Stomach (tissue), 9 donors: ENCODE data around the gene BCOR. TPM values are rescaled to one million over a fixed set of nuclear protein-coding genes. Genes with fewer than 3 reads are reported as not detected.

Experiments
- DNase-seq, 2 donors: peaks; one replicate each; pipeline versions ENCODE4 v3.0.0 to v3.0.0-alpha.2; 2013 to 2019
- H3K27ac ChIP-seq, 5 donors: fragments of 200-600 bp in 4 of 5; sonication (generic) in 4 of 5; one replicate each; pipeline ENCODE4 v1.5.1; 2013 to 2019; ENCODE audit warnings: mild to moderate bottlenecking in 1 of 5, moderate library complexity in 1 of 5
- H3K27me3 ChIP-seq, 3 donors: fragments of 200-600 bp; sonication (generic); one replicate each; pipeline ENCODE4 v1.5.1; 2017 to 2019; ENCODE audit warnings: mixed run types in 1 of 3
- H3K36me3 ChIP-seq, 4 donors: fragments of 200-600 bp; sonication (generic); 1 replicate in 3 of 4; 2 replicates in 1 of 4; pipeline ENCODE4 v1.5.1; 2016 to 2019
- H3K4me1 ChIP-seq, 4 donors: fragments of 200-600 bp; sonication (generic); one replicate each; pipeline ENCODE4 v1.5.1; 2016 to 2019
- H3K4me3 ChIP-seq, 4 donors: fragments of 200-600 bp; sonication (generic) in 3 of 4; one replicate each; pipeline ENCODE4 v1.5.1; 2016 to 2019; ENCODE audit warnings: mild to moderate bottlenecking in 1 of 4
- H3K9me3 ChIP-seq, 4 donors: fragments of 200-600 bp; sonication (generic); one replicate each; pipeline ENCODE4 v1.5.1; 2016 to 2019
- EP300 ChIP-seq: sonication (generic); formaldehyde crosslinking; IDR thresholded peaks from one replicate; pipeline ENCODE4 v1.6.1; 2017; ENCODE audit warnings: antibody characterized with exemption
- POLR2A ChIP-seq, 4 donors: fragments of 450-650 bp; IDR thresholded peaks; one replicate each; pipeline ENCODE4 v1.6.1; 2016; ENCODE audit warnings: antibody characterized with exemption in 4 of 4, control low read depth in 2 of 4, mild to moderate bottlenecking in 1 of 4, moderate library complexity in 1 of 4
- POLR2AphosphoS5 ChIP-seq, 3 donors: sonication (generic); formaldehyde crosslinking; IDR thresholded peaks; one replicate each; pipeline ENCODE4 v1.6.1; 2016; ENCODE audit warnings: antibody characterized with exemption in 3 of 3
- WGBS, 5 donors: extraction: QIAGEN DNeasy Blood & Tissue Kit in 3 of 5; methylation state at CpG; one replicate each; pipeline versions ENCODE4 v1.1.5 to v1.1.7; 2013 to 2018; 5-methylcytosine and 5-hydroxymethylcytosine counted together
- intact Hi-C: fragments of 100-400 bp; cut with DNase I; formaldehyde crosslinking; loops from one replicate; pipeline ENCODE4 v1.15.1; 2023; ENCODE audit warnings: low total_unique reads
- polyA plus RNA-seq, 3 donors: library from polyadenylated mRNA; stranded (reverse); fragments of 200-250 nt; gene quantifications; one replicate each; pipeline ENCODE4 v1.2.3, GENCODE V29; 2013
- total RNA-seq, 5 donors: library from RNA; depleted of rRNA; stranded (reverse); fragments of >200 nt; gene quantifications; one replicate each; pipeline versions ENCODE4 v1.1.0 to v1.2.3, GENCODE V29; 2014 to 2016
- TF ChIP-seq, protein P1 (sequence below), 7 experiments: fragments of 450-650 bp in 4 of 7; fragments of 200-600 bp in 3 of 7; sonication (generic) in 3 of 7; IDR thresholded peaks; one replicate each; pipeline ENCODE4 v1.5.1; 2016 to 2019; ENCODE audit warnings: antibody characterized with exemption in 7 of 7, control low read depth in 2 of 7, mild to moderate bottlenecking in 1 of 7
- donor health status: healthy with polysubstance abuse.
- donor health status: Bipolar disorder and iron deficiency.
- donor health status: healthy.

Gene BCOR
- total and polyA plus RNA-seq, 8 donors: 4.4 to 45.5 (median 19.2) TPM

DNA sequence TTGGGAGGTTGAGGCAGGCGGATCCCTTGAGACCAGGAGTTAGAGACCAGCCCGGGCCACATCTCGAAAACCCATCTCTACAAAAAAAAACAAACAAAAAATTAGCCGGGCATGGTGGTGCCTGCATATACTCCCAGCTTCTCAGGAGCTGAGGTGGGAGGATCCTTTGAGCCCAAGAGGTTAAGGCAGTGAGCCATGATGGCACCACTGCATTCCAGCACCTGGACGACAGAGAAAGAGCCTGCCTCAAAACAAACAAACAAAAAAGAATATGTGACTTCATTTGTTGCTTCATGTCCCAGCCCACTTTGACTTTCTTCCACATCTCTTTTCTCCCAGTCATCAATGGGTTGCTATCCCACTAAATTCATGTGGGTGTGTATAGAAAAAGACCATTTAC, 79.7 kb downstream of the BCOR start:
- intact Hi-C loops: no loop called here
- H3K4me1 ChIP-seq: peaks cover 0 to 22% (median 8%) of the 10 kb centered on the region in 4 donors

DNA sequence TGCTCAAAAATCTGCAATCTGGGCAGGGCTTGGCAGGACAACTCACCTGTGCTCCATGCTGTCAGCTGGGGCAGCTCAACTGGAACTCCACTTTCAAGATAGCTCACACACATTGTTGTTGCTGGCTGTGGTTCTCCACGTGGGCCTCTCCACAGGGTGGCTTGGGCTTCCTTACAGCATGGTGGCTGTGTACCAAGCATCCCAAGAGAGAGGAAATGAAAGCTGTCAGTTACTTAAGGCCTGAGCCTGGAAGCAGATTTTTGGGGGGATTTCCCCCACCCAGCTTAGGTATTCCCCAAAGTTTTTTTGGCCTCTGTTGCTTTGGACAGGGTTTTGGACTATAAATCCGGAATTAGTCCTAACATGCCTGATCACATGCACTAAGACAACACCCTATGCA, 81.0 kb downstream of the BCOR start:
- no peak for DNase-seq
- no peaks in the 10 kb centered on the region for H3K36me3 ChIP-seq
- TF ChIP-seq POLR2AphosphoS5 (IDR thresholded peaks at IDR 0.05) (no peak), POLR2A (IDR thresholded peaks at IDR 0.05) (no peak), EP300 (no peak)
- TF ChIP-seq, protein P1, sequence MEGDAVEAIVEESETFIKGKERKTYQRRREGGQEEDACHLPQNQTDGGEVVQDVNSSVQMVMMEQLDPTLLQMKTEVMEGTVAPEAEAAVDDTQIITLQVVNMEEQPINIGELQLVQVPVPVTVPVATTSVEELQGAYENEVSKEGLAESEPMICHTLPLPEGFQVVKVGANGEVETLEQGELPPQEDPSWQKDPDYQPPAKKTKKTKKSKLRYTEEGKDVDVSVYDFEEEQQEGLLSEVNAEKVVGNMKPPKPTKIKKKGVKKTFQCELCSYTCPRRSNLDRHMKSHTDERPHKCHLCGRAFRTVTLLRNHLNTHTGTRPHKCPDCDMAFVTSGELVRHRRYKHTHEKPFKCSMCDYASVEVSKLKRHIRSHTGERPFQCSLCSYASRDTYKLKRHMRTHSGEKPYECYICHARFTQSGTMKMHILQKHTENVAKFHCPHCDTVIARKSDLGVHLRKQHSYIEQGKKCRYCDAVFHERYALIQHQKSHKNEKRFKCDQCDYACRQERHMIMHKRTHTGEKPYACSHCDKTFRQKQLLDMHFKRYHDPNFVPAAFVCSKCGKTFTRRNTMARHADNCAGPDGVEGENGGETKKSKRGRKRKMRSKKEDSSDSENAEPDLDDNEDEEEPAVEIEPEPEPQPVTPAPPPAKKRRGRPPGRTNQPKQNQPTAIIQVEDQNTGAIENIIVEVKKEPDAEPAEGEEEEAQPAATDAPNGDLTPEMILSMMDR (IDR thresholded peaks at IDR 0.05): no peak
- 59 to 98% (median 75%) methylated on average over 2 of the region's 2 CpGs for WGBS, 5 donors
- peaks cover 12 to 27% (median 13%) of the 10 kb centered on the region in 3 donors for H3K27me3 ChIP-seq
- H3K4me3 ChIP-seq: no peak overlapping the region
- peaks cover 0 to 46% (median 9%) of the 10 kb centered on the region in 4 donors for H3K9me3 ChIP-seq
- intact Hi-C loops: no loop called here
- no peak overlapping the region for H3K27ac ChIP-seq
- H3K4me1 ChIP-seq: peaks cover 5 to 35% (median 20%) of the 10 kb centered on the region in 4 donors

More for the DNA sequence above, 79.7 kb downstream of the BCOR start:
- 71 to 84% (median 74%) methylated on average over 5 of the region's 5 CpGs for WGBS, 5 donors
- peaks cover 0 to 14% (median 9%) of the 10 kb centered on the region in 3 donors for H3K27me3 ChIP-seq
- H3K27ac ChIP-seq: no peak overlapping the region
- H3K9me3 ChIP-seq: peaks cover 0 to 41% (median 10%) of the 10 kb centered on the region in 4 donors
- no peak overlapping the region for H3K4me3 ChIP-seq
- no peaks in the 10 kb centered on the region for H3K36me3 ChIP-seq
- no peak for DNase-seq
- TF ChIP-seq EP300: no peak
- no peak for TF ChIP-seq POLR2A (IDR thresholded peaks at IDR 0.05)
- no peak for TF ChIP-seq POLR2AphosphoS5 (IDR thresholded peaks at IDR 0.05)

GRCh38 chrX:40015693-40016092, 82.1 kb downstream of the BCOR start:
- peaks cover 5 to 39% (median 24%) of the 10 kb centered on the region in 4 donors for H3K4me1 ChIP-seq
- H3K36me3 ChIP-seq: no peaks in the 10 kb centered on the region
- H3K27me3 ChIP-seq: peaks cover 12 to 35% (median 16%) of the 10 kb centered on the region in 3 donors
- TF ChIP-seq POLR2AphosphoS5 (IDR thresholded peaks at IDR 0.05) (no peak), EP300 (no peak), POLR2A (IDR thresholded peaks at IDR 0.05) (no peak)
- TF ChIP-seq, protein P1 (IDR thresholded peaks at IDR 0.05): no peak
- H3K27ac ChIP-seq: no peak overlapping the region
- no peak overlapping the region for H3K4me3 ChIP-seq
- H3K9me3 ChIP-seq: peaks cover 0 to 40% (median 5%) of the 10 kb centered on the region in 4 donors
- WGBS, 5 donors: 34 to 87% (median 71%) methylated on average over 4 of the region's 4 CpGs
- no peak for DNase-seq
- intact Hi-C loops: no loop called here

- Histone ChIP-seq H3K27me3 (peaks cover 16 to 52% (median 27%) of the 10 kb centered on the region in 3 donors), H3K9me3 (peaks cover 0 to 40% (median 5%) of the 10 kb centered on the region in 4 donors), H3K27ac (peak overlapping the region; percentile 87 to 92 (median 89)), H3K4me3 (peak overlapping the region; percentile 50 to 55 (median 52)), H3K36me3 (no peaks in the 10 kb centered on the region), H3K4me1 (peaks cover 5 to 60% (median 36%) of the 10 kb centered on the region in 4 donors)
- intact Hi-C loops: no loop called here
- 0 to 8% (median 5%) methylated on average over 5 to 74 of the region's 76 CpGs for WGBS, 5 donors
- DNase-seq: peak; percentile 70 to 88
- TF ChIP-seq POLR2A (IDR thresholded peaks at IDR 0.05) (no peak), POLR2AphosphoS5 (IDR thresholded peaks at IDR 0.05) (peak in 2 of 3 donors; percentile 18 to 65)
Measured at GRCh38 chrX:40013266-40014195, 84.2 kb downstream of the BCOR start.

DNA sequence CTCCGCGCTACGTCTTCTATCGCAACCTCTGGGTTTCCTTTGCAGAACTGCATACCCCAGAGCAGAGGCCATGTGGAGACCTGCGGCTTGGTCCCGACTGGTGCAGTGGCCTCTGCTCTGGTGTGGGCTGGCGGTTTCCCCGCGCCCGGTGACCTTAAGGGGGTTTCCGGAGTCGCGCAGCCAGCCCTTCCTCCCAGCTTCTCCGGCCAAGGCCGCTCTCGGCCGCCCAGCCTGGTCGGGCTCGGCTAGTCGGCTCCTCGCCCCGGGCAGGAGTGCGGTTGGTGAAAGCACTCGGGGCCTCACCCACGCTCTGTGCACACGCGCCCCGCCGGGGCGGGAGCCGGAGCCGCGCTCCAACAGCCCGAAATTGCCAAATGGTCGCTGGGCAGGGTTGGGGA, 84.9 kb downstream of the BCOR start:
- peak overlapping the region; percentile 87 to 92 (median 89) for H3K27ac ChIP-seq
- peak overlapping the region; percentile 50 to 55 (median 52) for H3K4me3 ChIP-seq
- peak; percentile 34 to 72 for DNase-seq
- peaks cover 16 to 57% (median 29%) of the 10 kb centered on the region in 3 donors for H3K27me3 ChIP-seq
- no peaks in the 10 kb centered on the region for H3K36me3 ChIP-seq
- peaks cover 5 to 65% (median 38%) of the 10 kb centered on the region in 4 donors for H3K4me1 ChIP-seq
- no peak for TF ChIP-seq POLR2AphosphoS5 (IDR thresholded peaks at IDR 0.05)
- TF ChIP-seq, protein P1 (IDR thresholded peaks at IDR 0.05): no peak
- no peak for TF ChIP-seq POLR2A (IDR thresholded peaks at IDR 0.05)
- TF ChIP-seq EP300: no peak
- 0 to 20% (median 4%) methylated on average over 6 to 35 of the region's 35 CpGs for WGBS, 5 donors
- intact Hi-C loops: no loop called here
- H3K9me3 ChIP-seq: peaks cover 0 to 40% (median 5%) of the 10 kb centered on the region in 4 donors
